Hematopoietic multipotent progenitor cell (in vitro differentiated cells): Measurements from ENCODE around the gene STOML1. TPM values are rescaled to one million over a fixed set of nuclear protein-coding genes. Genes with fewer than 3 reads are reported as not detected.

Experiments used
- DNase-seq, 3 donors: peaks; one replicate each; pipeline ENCODE4 v3.0.0-alpha.2; 2011 to 2015; ENCODE audit warnings: low read depth in 2 of 3, low spot score in 2 of 3
- total RNA-seq: library from RNA; depleted of rRNA; stranded (reverse); fragments of >200 nt; gene quantifications from one replicate; pipeline ENCODE4 v1.2.3, GENCODE V29; 2012

Gene STOML1
- total RNA-seq, 1 donor, result 14.5 TPM

DNA sequence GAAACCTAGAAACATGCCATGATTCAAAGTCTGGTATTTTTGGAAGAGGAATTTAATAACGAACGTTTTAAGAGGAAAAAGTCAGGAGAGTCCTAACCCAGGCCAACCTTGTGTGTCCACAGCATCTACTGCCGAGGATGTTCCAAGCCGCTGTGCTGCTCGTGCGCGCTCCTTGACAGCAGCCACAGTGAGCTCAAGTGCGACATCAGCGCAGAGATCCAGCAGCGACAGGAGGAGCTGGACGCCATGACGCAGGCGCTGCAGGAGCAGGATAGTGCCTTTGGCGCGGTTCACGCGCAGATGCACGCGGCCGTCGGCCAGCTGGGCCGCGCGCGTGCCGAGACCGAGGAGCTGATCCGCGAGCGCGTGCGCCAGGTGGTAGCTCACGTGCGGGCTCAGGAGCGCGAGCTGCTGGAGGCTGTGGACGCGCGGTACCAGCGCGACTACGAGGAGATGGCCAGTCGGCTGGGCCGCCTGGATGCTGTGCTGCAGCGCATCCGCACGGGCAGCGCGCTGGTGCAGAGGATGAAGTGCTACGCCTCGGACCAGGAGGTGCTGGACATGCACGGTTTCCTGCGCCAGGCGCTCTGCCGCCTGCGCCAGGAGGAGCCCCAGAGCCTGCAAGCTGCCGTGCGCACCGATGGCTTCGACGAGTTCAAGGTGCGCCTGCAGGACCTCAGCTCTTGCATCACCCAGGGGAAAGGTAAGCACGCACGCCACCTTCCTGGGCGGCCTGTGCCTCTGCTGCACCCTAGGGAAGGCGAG is 30.8 kb upstream of the STOML1 start:
- DNase-seq, result no peak

GRCh38 chr15:74019734-74020133 is 27.6 kb upstream of the STOML1 start:
- no peak for DNase-seq

DNA sequence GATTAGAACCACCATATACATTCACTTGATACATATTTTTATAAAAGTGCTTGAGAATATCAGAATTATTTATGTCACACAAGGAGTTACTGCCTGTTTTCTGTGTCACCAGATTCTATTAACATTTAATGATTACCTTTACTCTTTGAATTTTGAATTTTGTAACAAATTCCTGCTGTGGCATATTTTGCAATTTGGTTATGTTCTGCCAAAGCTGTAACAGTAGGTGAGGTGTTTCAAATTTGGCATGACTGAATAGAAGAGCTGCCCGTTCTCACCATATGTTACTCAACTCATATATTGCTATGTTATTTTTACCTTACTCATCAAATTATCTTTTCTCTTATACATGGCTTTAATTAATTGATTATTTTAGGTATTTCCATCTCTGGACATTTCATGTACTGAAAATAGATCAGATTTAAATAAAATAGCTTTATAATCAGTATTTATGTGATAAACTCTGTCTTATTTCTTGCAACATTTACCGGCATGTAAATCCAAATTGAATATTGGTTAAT is 21.3 kb upstream of the STOML1 start:
- DNase-seq, result no peak

- no peak for DNase-seq
Measured at GRCh38 chr15:74011610-74012009, 19.5 kb upstream of the STOML1 start.

DNA sequence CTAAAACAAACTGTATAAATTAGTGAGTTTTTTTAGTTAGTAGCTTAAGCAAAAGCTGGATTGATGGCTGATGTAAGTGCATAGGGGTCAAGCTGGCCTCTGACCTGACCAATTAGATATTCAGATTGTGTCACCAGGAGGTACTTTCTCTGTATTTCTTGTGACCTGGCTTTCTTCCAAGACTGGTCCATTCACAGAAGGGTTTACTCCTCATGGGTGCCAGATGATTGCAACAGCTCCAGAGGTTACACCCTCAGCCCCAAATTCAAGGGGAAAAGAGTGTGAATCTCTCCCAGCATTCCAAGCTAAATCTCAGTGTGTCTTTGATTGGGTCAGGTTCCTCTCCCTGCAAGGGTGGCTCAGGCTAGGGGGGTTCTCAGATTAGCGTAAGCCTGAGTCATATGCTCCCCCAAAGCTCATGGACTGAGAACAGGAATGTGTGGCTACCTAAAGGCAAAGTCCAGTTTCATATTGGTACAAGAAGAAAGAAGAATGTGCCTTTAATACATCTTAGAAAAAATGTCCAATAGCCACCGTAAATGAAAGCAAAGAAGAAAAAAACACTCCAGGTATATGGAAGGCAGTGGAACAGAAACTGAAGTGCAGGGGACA is 18.9 kb upstream of the STOML1 start:
- DNase-seq, result no peak

- DNase-seq, result no peak
Measured at GRCh38 chr15:74008901-74009300, 16.8 kb upstream of the STOML1 start.

DNA sequence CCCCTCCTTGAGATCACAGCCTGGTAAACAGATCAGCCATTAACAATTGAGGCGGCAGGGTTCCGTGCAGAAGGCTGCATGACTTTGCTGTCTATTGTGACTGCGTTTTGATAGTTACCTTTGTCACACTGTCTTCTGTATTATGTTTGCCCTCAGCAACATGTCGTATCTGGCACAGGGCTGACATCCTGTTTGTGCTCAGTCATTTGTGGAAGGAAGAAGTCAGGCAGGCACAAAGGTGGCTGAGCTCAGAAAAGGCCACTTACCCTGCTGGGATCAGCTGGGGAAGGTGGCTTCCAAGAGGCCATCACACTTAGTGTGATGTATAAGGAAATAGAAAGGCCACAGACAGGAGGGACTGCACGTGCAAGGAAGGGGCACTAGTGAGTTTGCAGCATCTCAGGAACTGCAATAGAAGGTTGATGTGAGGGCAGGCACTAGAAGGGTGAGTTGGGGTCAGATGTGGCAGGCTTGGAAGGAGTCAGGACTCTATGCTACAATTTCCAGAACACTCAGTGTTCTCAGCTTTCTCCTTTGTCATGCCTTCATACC is 15.8 kb upstream of the STOML1 start:
- DNase-seq, result peak in 1 of 3 donors; percentile 60

DNA sequence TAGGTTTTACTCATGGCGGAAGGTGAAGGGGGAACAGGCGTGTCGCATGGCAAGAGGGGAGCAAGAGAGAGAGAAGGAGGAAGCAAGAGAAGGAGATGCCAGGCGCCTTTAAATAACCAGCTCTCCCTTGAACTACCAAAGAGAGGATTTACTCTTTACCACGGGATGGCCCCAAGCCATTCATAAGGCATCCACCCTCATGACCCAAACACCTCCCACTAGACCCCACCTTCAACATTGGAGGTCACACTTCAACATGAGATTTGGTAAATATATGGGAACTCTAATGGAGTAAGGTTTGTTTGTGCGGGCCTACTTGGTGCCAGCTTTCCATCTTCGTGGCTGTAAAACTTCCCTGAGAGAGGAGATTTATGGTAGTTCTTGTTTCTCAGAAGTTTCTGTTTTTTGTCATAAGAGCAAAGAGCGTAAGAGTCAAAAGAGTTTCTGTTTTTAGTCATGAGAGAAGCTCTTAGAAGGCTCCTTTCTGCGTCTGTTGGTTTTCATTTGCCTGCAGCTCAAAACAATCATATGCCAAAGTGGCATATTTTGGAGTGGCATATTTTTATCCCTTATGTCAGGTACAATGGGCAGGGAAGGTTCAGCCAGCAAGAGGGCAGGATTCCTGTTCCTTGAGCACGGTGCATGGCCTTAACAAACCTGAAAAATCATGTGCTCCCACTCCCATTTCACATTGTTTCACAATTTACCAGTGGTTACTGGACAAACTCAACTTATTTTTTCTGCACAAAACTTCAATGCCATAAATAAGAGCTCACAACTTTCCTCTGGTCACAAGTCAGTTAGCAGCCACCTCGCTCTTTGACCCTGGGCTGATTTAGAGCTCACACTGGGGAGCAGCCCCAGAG is 14.9 kb upstream of the STOML1 start:
- DNase-seq, result no peak

GRCh38 chr15:73997986-73998385 is 5.9 kb upstream of the STOML1 start:
- DNase-seq, result no peak

GRCh38 chr15:73996939-73997338 is 4.8 kb upstream of the STOML1 start:
- DNase-seq, result peak in 1 of 3 donors; percentile 68

- no peak for DNase-seq
Measured at GRCh38 chr15:73996267-73996666, 4.2 kb upstream of the STOML1 start.

DNA sequence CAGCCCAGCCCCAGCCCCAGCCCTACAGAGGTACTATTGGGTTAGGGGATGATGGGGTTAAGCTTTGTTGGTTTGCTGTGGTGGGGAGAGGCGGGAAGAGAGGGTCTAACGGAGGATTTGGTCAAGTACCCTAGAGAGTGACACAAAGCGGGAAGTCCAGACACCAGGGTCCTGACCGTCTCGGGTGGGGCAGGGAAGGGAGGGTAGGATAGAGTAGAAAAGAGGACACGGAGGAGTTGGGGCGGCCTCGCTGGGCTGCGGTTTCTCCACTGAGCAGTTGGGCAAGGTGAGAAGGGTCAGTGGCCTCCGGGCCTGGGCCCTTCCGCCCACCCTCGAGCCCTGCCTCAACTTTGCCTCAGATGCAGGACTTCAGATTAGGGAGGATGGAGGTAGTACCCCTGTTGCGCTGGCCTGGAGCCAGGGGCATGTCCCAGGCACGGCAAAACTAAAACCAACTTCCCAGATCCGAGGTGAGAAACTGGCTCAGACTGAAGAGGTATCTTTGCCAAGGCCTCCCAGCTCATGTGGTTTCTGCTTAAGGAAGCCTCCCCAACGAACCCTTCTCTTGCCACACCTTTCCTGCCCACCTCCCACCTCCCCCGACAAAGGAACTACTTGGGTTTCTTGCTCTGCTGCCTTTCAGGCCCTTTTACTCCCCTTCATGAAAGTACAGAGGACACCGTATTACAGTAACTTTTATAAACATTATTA is 3.0 kb upstream of the STOML1 start:
- DNase-seq, result no peak

DNA sequence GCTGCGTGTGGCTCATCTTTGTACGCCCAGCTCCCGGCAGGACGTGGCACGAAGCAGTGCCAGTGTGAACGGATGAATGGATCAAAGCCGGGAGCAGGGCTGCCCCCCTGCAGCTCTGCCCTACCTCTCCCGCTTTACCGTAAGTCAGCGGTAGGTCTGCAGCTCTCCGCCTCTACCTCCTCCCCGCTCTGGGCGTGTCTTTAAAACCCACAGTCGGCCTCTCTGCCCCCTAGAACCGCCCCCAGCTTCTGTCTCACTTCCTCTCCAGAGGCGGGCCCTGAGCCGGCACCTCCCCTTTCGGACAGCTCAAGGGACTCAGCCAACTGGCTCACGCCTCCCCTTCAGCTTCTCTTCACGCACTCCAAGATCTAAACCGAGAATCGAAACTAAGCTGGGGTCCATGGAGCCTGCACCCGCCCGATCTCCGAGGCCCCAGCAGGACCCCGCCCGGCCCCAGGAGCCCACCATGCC is 2.4 kb upstream of the STOML1 start, which contains the start of gene PML:
Gene PML, plus strand, starts transcription at position 304 of the 471 bp plus-strand sequence. Its CDS starts 97 bp downstream, at position 401.
- DNase-seq, result peak; percentile 61 to 98 (median 94)

- DNase-seq, result no peak
Measured at GRCh38 chr15:73993211-73993994, 1.3 kb upstream of the STOML1 start.

GRCh38 chr15:73992594-73992898 is 451 bp upstream of the STOML1 start:
- no peak for DNase-seq

GRCh38 chr15:73991260-73991659 is 835 bp downstream of the STOML1 start:
- DNase-seq, result no peak

- DNase-seq, result no peak
Measured at GRCh38 chr15:73990250-73991005, 1.7 kb downstream of the STOML1 start.

GRCh38 chr15:73989001-73989798 is 2.9 kb downstream of the STOML1 start:
- DNase-seq, result no peak
